GM21515 (cell line): Measurements from ENCODE around the gene EPN3.
A peak's percentile ranks its signal among the peaks of the same experiment; 100 is the strongest.

Experiments
- ATAC-seq: cut with Tn5 transposase; IDR thresholded peaks from one replicate; pipeline ENCODE4 v1.9.1; 2021; ENCODE audit not compliant: unreplicated experiment

Gene EPN3

DNA sequence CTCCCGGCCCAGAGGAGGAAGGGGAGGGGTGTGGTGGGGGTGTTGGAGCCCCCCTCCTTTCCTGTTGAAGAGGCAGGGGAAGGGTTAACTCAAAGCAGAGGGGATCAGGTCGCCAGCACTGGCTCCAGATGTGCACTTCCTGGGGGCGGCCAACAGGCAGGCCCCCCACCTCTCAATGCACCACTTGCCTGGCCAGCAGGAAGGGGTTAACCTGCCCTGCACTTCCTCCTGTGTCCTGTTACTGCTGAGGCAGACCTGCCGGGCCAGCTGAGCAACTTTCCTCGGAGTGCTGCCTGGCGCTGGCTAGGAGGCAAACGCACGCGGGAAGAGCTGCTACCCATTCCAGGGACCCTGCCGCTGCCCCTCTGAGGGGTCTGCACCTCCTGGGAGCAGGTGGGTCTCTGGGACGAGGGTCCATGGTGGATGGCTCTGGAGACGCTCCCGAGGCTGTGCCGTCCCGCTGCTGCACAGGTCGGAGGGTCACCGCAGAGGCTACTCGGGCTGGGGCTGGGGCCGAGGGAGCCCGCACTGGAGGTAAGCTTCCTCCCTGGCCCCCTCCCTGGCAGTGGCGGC is at the start of gene EPN3:
EPN3 (plus strand) TSS at position 284 of the 573 bp plus-strand sequence. CDS start 3,822 bp downstream, outside the sequence.
- ATAC-seq, result no peak

GRCh38 chr17:50483266-50483665 is 49.3 kb upstream of the EPN3 start:
- no peak for ATAC-seq

GRCh38 chr17:50484386-50485155 is 48.0 kb upstream of the EPN3 start:
- no peak for ATAC-seq

DNA sequence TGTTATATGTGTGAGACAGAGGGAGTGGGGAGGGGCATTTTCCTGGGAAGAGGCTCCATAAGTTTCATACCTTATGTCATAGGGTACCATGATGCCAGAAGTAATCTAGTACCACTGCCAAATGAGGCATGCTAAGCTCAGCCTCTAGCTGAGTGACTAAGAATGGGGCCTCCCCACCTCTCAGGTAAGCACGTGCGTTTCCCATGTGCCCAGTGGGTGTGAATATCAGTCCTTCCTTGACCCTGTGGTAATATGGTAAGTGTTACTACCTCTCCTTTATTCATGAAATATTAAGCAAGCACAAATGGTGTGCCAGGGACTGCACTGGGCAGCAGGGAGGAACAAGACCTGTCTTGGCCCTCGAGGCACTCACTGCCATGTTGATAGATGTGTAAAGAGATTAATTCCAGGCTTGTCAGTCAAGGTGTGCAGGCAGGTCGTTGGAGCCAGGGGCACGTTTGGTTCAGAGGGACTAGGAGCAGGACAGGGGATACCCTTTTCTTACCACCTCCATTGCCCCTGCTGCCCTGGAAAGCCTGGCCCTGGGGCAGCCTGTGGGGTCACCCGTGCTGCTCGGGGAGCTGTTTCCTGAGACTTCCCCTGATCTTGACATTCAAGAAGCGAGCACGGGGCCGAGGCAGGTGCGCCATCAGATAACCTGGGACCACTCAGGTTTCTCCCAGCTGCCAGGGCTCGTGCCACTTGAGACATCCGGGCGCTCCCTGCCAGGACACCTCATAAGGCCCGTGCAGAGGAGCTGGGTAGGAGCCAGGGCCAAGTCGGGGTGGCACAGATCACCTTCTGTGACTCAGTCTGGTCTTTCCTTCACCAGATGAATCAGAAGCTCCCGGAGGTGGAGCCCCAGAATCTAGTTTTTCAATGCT is 45.1 kb upstream of the EPN3 start:
- no peak for ATAC-seq

DNA sequence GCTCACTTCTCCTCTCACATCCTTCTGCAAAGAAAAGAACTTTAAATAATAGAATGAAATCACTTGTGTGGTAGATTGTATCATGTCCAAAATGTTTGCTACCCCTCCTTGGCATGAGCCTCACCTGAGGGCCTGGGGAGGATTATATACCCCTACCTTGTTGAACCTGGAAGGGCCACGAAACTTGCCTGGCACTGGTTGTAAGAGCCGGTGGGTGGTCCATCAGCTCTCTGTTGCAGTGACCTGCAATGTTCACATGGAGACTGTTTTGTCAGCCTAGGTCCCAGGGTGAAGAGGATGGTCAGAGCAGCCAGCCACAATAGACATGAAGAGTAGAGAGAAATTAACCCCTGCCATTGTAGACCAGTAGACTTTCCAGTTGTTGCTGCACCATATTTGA is 43.7 kb upstream of the EPN3 start:
- no peak for ATAC-seq

DNA sequence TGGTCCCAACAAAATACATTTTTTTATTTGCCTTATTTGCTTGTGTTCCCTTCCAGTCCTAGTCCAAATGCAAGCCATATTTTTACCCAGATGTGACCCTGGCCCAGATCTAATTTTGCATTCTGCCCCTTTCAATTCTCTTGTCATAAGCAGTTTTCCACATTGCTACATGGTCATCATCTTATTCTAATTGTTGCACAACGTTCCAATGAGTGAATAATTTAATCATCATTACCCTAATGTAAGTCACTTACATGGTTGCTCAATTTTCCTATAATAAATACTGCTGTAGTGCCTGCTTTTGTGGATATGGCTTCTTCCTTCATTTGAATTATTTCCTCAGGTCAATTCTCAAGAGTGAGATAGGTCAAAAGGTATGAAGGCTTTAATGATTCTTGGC is 41.0 kb upstream of the EPN3 start:
- no peak for ATAC-seq

GRCh38 chr17:50492214-50492613 is 40.3 kb upstream of the EPN3 start:
- no peak for ATAC-seq

GRCh38 chr17:50493744-50494143 is 38.8 kb upstream of the EPN3 start:
- no peak for ATAC-seq

GRCh38 chr17:50495217-50495823 is 37.2 kb upstream of the EPN3 start:
- no peak for ATAC-seq

- ATAC-seq, result no peak
Measured at GRCh38 chr17:50495918-50496317, 36.6 kb upstream of the EPN3 start.

GRCh38 chr17:50498021-50498874 is 34.3 kb upstream of the EPN3 start:
- ATAC-seq, result no peak

DNA sequence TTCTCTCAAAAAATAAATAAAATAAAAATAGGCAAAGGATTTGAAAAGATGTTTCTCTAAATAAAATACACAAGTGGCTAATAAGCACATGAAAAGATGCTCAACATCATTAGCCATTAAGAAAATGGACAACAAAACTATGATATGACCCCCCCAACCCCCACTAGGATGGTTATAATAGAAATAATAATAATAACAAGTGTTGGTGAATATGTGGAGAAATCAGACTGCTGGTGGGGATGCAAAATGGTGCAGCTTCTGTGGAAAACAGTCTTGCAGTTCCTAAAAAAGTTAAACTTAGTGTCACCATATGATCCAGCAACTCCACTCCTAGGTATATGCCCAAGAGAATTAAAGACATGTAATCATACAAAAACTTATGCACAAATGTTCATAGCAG is 33.3 kb upstream of the EPN3 start:
- ATAC-seq, result no peak

DNA sequence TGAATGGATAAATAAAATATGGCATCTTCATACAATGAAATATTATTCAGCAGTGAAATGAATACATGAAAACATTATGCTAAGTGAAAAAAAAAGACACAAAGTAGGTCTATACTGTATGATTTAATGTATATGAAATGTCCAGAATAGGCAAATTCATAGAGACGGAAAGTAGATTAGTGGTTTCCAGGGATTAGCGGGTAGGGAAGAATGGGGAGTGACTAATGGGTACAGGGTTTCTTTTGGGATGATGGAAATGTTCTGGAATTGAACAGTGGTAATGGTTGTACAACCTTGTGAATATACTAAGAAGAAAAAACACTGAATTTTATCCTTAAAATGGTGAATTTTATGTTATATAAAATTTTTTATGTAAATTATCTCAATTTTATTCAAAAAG is 32.8 kb upstream of the EPN3 start:
- ATAC-seq, result no peak

DNA sequence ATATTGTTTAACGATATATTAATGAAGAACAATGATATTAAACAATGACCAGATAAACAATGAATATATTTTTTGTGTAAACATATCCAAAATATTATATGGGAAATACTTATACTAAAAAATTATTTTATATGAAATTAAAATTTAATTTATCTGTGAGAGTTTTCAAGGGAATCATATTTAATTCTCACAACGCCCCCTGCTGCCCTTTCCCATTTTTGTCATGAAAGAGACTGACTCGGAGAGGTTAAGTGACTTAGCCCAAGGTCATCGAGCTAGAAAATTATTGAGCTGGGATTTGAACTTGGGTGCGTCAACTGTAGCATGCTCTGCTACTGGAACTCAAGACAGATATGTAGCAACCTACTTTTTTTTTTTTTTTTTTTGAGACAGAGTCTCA is 31.5 kb upstream of the EPN3 start:
- no peak for ATAC-seq

DNA sequence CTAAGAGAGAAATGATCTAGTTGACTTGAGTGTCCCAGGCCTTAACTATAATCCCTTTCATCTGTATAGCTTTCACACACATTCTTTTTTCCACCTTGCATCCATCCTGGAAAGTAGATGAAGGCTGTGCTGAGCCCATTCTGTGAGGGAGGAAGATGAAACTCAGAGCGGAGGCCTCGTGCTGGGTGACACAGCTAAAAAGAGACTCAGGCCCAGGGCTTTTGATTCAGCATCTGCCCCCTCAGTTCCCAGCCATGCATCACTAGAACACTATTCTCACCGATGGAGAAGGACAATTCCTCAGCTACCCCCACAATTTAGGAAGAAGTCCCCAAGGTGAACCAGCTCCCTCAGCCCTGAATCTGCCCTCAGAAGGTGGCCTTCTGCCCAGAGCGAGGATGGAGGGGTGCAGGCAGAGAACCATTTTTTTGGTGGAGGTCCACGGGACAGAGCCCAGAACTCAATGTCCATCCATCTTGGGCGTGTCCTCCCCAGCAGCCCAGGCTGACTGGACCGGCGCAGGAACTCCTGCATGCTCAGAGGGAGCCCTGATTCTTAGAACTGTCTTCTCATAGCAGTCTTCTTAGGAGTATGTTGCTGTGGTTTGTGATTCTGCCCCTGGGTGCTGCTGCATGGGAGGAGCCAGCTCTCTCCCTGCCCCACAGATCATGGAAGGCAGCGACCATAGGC is 30.1 kb upstream of the EPN3 start:
- ATAC-seq, result no peak

DNA sequence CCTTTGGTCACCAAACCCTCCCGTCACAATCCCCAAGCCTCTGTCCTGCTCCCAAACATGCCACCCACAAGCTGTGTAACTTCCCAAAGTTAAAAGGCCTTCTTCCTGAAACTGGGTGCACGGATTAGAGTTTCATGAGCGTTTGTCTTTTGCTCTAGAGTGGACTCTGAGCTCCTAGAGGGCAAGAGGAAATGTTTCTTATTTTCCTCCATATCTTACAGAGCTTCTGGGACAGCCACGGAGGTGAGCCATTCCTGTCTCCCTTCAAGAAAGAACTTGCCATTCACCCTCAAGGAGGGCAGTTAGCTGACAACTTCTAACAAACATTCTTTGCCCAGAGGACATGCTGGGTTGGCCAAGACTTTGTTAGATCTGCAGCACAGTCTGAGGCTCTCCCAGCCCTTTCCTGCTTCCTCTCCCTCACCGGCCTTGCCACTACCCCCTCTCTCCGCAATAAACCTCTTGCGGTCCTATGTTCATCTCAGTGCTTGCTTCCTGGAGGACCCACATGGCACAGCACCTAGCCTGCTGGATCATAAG is 26.9 kb upstream of the EPN3 start:
- no peak for ATAC-seq

- no peak for ATAC-seq
Measured at GRCh38 chr17:50506298-50506697, 26.2 kb upstream of the EPN3 start.

DNA sequence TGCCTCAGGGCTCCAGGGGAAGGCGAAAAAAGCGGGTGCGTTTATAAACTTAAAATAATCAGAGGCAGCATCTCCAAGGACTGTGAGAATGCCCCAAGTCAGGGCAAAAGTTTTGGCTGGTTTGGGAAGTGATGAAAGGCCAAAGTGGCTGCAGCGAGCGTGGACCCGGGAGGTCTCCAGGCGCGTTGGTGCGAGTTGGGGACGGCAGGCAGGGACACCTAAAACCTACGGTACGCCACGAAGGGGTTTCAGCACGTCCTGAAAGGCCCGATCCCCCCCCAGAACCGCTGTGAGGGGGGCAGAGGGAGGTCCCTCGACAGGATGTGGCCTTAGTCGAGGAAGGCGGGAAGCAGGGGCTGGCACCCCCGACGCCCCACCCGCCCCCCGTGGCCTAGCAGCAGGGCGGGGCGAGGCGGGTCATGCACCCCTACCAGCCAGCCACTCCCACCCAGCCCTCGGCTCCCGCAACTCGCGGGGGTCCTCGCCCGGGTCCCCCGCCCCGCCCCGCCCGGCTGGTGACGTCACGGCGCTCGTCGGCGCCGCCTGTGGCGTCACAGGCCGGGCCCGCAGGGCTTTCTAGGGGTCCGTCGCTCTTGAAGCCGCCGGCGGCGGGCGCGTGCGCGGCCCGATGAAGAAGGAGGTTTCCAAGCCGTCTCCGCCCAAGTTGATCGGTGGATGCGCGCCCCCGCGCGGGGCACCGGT is 24.5 kb upstream of the EPN3 start, which contains the start of gene MYCBPAP:
MYCBPAP (plus strand) TSS at position 569 of the 702 bp plus-strand sequence. CDS start 236 bp downstream, outside the sequence.
- ATAC-seq, result peak; percentile 41
